ENCODE data around the gene TRIP6.
A peak's percentile ranks its signal among the peaks of the same experiment; 100 is the strongest.

TRIP6 gene

GRCh38 chr7:100893910-100894721 lies 26.9 kb downstream of the TRIP6 start:
- H3K27ac ChIP-seq = no peak overlapping the region; the same call in 1 of the 2 replicates
- TF ChIP-seq CTCF (conservative IDR thresholded peaks at IDR 0.05) = no peak

- no peak overlapping the region; the same call in 1 of the 2 replicates for H3K27ac ChIP-seq
- peak; percentile 92 for TF ChIP-seq CTCF (conservative IDR thresholded peaks at IDR 0.05)
These were observed 27.9 kb downstream of the TRIP6 start for GRCh38 chr7:100894860-100895700.

GRCh38 chr7:100895701-100895955 lies 28.4 kb downstream of the TRIP6 start, which contains the start of gene ACHE:
Gene ACHE (minus strand): TSS chr7:100895888. CDS start chr7:100894232, 1,656 bp downstream.
- no peak within 1 kb of the TSS; the same call in 1 of the 2 replicates for H3K27ac ChIP-seq
- TF ChIP-seq CTCF (conservative IDR thresholded peaks at IDR 0.05) = no peak

- no peak for TF ChIP-seq CTCF (conservative IDR thresholded peaks at IDR 0.05)
- no peak overlapping the region for H3K27ac ChIP-seq
These were observed 29.0 kb downstream of the TRIP6 start for GRCh38 chr7:100895956-100896731.

GRCh38 chr7:100896732-100897608 lies 29.8 kb downstream of the TRIP6 start:
- H3K27ac ChIP-seq = no peak overlapping the region
- peak; percentile 93 for TF ChIP-seq CTCF (conservative IDR thresholded peaks at IDR 0.05)

- no peak for TF ChIP-seq CTCF (conservative IDR thresholded peaks at IDR 0.05)
- no peak overlapping the region for H3K27ac ChIP-seq
These were observed 30.7 kb downstream of the TRIP6 start for GRCh38 chr7:100897772-100898454.

Data from VCaP (cell line).